ENCODE data around the gene LRRC52. TPM values are rescaled to one million over a fixed set of nuclear protein-coding genes. Genes with fewer than 3 reads are reported as not detected.

LRRC52 gene
- polyA plus RNA-seq, 1 of the 3 experiments (the other 2 are of a cell fraction), result not detected

DNA sequence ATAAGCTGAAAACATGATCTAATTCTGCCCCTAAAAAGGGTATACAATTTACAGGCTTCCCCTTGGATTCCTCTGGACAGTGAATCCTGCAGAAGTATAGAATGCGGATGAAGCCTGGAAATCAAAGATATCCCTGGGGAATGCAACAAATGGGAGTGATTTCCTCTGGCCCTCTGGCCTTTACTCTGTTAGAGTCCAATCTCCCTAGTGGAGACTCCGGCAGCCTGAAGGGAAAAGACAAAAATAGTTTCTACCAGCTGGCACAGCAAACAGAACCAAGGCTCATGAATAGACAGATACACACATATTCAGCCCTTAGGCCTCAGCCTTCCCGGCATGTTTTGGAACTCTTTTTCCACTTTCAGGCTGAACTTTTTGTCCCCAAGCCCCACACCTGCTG, 3.9 kb upstream of the LRRC52 start:
- Histone ChIP-seq H3K27me3 (ENCODE audit: insufficient read depth) (no peaks in the 10 kb centered on the region; the same call in 1 of the 2 replicates), H4K20me1 (ENCODE audit: insufficient read depth) (no peaks in the 10 kb centered on the region), H3K4me1 (ENCODE audit: control insufficient read depth in 1 of 2, insufficient read depth in 2 of 2, low read depth in 1 of 2, low read length in 1 of 2) (peaks cover 0 to 3% of the 10 kb centered on the region in 2 experiments; a peak in 1 of 4 replicates), H3K4me3 (ENCODE audit: low read depth in 2 of 2, low read length in 1 of 2) (no peak overlapping the region), H3K27ac (ENCODE audit: low read depth in 2 of 2, low read length in 1 of 2) (no peak overlapping the region), H3K9me2 (no peaks in the 10 kb centered on the region), H2AFZ (ENCODE audit: low read depth) (no peak overlapping the region), H3K9me3 (no peaks in the 10 kb centered on the region), H3K9ac (no peak overlapping the region), H3K36me3 (replicated peaks in 1 of 2; ENCODE audit: control insufficient read depth in 1 of 2, insufficient read depth in 2 of 2, low read length in 1 of 2) (no peaks in the 10 kb centered on the region), H3K79me2 (ENCODE audit: insufficient read depth) (no peaks in the 10 kb centered on the region), H3K4me2 (no peak overlapping the region), H3F3A (replicated peaks; ENCODE audit: insufficient read depth) (no peaks in the 10 kb centered on the region)
- POLR2A ChIA-PET, result no interaction called here
- TF ChIP-seq FOXJ3 (CRISPR knock-in tag; IDR thresholded peaks at IDR 0.05) (no peak), YY1 (IDR thresholded peaks at IDR 0.05; ENCODE audit: low read depth) (no peak), EZH2phosphoT487 (IDR thresholded peaks at IDR 0.05; ENCODE audit: borderline replicate concordance, low read depth) (no peak), ELF1 (IDR thresholded peaks at IDR 0.05) (no peak), TCF12 (IDR thresholded peaks at IDR 0.05) (no peak), MXI1 (IDR thresholded peaks at IDR 0.05; ENCODE audit: low read depth, low read length) (no peak), RFX5 (IDR thresholded peaks at IDR 0.05; ENCODE audit: low read length) (no peak), GABPA (IDR thresholded peaks at IDR 0.05; ENCODE audit: low read depth) (no peak), EP300 (IDR thresholded peaks at IDR 0.05; ENCODE audit: borderline replicate concordance in 1 of 2, low read depth in 1 of 2, low read length in 1 of 2) (no peak), SMC3 (IDR thresholded peaks at IDR 0.05; ENCODE audit: low read depth, low read length) (no peak), MEF2A (IDR thresholded peaks at IDR 0.05; ENCODE audit: borderline replicate concordance, low read depth) (no peak), SIN3A (IDR thresholded peaks at IDR 0.05; ENCODE audit: borderline replicate concordance, low read depth, low read length) (no peak), TEAD4 (IDR thresholded peaks at IDR 0.05; ENCODE audit: borderline replicate concordance, insufficient read depth) (no peak), FOSL2 (IDR thresholded peaks at IDR 0.05; ENCODE audit: borderline replicate concordance, low read depth) (no peak), CHD2 (IDR thresholded peaks at IDR 0.05; ENCODE audit: low read length, partially characterized antibody) (no peak), RXRA (IDR thresholded peaks at IDR 0.05; ENCODE audit: borderline replicate concordance, low read depth) (no peak)
- TF ChIP-seq, protein P1, sequence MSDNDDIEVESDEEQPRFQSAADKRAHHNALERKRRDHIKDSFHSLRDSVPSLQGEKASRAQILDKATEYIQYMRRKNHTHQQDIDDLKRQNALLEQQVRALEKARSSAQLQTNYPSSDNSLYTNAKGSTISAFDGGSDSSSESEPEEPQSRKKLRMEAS (IDR thresholded peaks at IDR 0.05; ENCODE audit: low read depth), result no peak
- TF ChIP-seq, protein P2, sequence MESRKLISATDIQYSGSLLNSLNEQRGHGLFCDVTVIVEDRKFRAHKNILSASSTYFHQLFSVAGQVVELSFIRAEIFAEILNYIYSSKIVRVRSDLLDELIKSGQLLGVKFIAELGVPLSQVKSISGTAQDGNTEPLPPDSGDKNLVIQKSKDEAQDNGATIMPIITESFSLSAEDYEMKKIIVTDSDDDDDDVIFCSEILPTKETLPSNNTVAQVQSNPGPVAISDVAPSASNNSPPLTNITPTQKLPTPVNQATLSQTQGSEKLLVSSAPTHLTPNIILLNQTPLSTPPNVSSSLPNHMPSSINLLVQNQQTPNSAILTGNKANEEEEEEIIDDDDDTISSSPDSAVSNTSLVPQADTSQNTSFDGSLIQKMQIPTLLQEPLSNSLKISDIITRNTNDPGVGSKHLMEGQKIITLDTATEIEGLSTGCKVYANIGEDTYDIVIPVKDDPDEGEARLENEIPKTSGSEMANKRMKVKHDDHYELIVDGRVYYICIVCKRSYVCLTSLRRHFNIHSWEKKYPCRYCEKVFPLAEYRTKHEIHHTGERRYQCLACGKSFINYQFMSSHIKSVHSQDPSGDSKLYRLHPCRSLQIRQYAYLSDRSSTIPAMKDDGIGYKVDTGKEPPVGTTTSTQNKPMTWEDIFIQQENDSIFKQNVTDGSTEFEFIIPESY (IDR thresholded peaks at IDR 0.05; ENCODE audit: borderline replicate concordance, low read depth), result no peak
- TF ChIP-seq, protein P3, sequence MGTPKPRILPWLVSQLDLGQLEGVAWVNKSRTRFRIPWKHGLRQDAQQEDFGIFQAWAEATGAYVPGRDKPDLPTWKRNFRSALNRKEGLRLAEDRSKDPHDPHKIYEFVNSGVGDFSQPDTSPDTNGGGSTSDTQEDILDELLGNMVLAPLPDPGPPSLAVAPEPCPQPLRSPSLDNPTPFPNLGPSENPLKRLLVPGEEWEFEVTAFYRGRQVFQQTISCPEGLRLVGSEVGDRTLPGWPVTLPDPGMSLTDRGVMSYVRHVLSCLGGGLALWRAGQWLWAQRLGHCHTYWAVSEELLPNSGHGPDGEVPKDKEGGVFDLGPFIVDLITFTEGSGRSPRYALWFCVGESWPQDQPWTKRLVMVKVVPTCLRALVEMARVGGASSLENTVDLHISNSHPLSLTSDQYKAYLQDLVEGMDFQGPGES (IDR thresholded peaks at IDR 0.05; ENCODE audit: low read depth, low read length), result no peak
- TF ChIP-seq, protein P4, sequence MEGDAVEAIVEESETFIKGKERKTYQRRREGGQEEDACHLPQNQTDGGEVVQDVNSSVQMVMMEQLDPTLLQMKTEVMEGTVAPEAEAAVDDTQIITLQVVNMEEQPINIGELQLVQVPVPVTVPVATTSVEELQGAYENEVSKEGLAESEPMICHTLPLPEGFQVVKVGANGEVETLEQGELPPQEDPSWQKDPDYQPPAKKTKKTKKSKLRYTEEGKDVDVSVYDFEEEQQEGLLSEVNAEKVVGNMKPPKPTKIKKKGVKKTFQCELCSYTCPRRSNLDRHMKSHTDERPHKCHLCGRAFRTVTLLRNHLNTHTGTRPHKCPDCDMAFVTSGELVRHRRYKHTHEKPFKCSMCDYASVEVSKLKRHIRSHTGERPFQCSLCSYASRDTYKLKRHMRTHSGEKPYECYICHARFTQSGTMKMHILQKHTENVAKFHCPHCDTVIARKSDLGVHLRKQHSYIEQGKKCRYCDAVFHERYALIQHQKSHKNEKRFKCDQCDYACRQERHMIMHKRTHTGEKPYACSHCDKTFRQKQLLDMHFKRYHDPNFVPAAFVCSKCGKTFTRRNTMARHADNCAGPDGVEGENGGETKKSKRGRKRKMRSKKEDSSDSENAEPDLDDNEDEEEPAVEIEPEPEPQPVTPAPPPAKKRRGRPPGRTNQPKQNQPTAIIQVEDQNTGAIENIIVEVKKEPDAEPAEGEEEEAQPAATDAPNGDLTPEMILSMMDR (IDR thresholded peaks at IDR 0.05), result no peak
- CTCF ChIA-PET, result no interaction called here
- WGBS (ENCODE audit: low lambda C conversion rate), result 68% methylated on average over 3 of the region's 3 CpGs
- DNase-seq, result no peak

Data from SK-N-SH (cell line).